Keratinocyte (primary cell): ENCODE measurements around the gene INSIG1.

Experiments
- CTCF ChIP-seq, 3 experiments: IDR thresholded peaks in 1 of 3; conservative IDR thresholded peaks in 1 of 3; optimal IDR thresholded peaks in 1 of 3; 2 replicates in 2 of 3; 3 replicates in 1 of 3; pipeline versions ENCODE3 to v1.5.1; 2011; ENCODE audit warnings: low read length in 3 of 3, mild to moderate bottlenecking in 3 of 3, moderate library complexity in 2 of 3, control low read depth in 1 of 3, inconsistent platforms in 1 of 3; ENCODE audit not compliant: insufficient read depth in 2 of 3; ENCODE audit errors: extremely low read depth in 1 of 3
- EZH2 ChIP-seq: IDR thresholded peaks from one replicate; pipeline ENCODE4 v1.6.1; 2012; ENCODE audit warnings: inconsistent platforms, mild to moderate bottlenecking, low read length, moderate library complexity

GRCh38 chr7:155309021-155309338 is 11.3 kb downstream of the INSIG1 start:
- TF ChIP-seq CTCF (optimal IDR thresholded peaks at IDR 0.05 in 1 of 3, IDR thresholded peaks at IDR 0.05 in 1 of 3, conservative IDR thresholded peaks at IDR 0.05 in 1 of 3; ENCODE audit: extremely low read depth in 1 of 3, insufficient read depth in 2 of 3, low read length in 3 of 3) (no peak), EZH2 (no peak)
